HepG2 (cell line): ENCODE measurements around the gene MICAL3.

ENCODE experiments used
- CREM ChIP-seq, 2 experiments: sonication (generic) in 1 of 2; formaldehyde crosslinking in 1 of 2; IDR thresholded peaks; 2 replicates each; pipeline versions ENCODE4 v1.4.0 to v1.6.1; 2016 to 2020; ENCODE audit warnings: antibody characterized with exemption in 1 of 2, mild to moderate bottlenecking in 1 of 2, missing genetic modification reagents in 1 of 2
- KDM4B ChIP-seq: sonication (generic); formaldehyde crosslinking; IDR thresholded peaks from 2 replicates; pipeline ENCODE4 v1.4.0; 2020; ENCODE audit warnings: missing genetic modification reagents
- MEIS2 ChIP-seq: sonication (generic); formaldehyde crosslinking; IDR thresholded peaks from 2 replicates; pipeline ENCODE4 v1.9.0; 2021; ENCODE audit warnings: mild to moderate bottlenecking, missing genetic modification reagents
- NBN ChIP-seq: fragments of 450-650 bp; conservative IDR thresholded peaks from 2 replicates; pipeline ENCODE4 v1.6.1; 2017
- PAF1 ChIP-seq: IDR thresholded peaks from 2 replicates; pipeline ENCODE4 v1.6.1; 2016; ENCODE audit warnings: missing genetic modification reagents, missing compliant biosample characterization
- PREB ChIP-seq: sonication (generic); formaldehyde crosslinking; IDR thresholded peaks from 2 replicates; pipeline ENCODE4 v1.4.0; 2020; ENCODE audit warnings: missing genetic modification reagents
- RFXAP ChIP-seq: sonication (generic); formaldehyde crosslinking; IDR thresholded peaks from 2 replicates; pipeline ENCODE4 v1.4.0; 2020; ENCODE audit warnings: missing genetic modification reagents, borderline replicate concordance
- TCF12 ChIP-seq, 2 experiments: fragments of 450-650 bp in 1 of 2; sonication (generic) in 1 of 2; formaldehyde crosslinking in 1 of 2; IDR thresholded peaks; 2 replicates each; pipeline versions ENCODE4 v1.6.1 to v1.8.0; 2017 to 2022; ENCODE audit warnings: antibody characterized with exemption in 1 of 2, mild to moderate bottlenecking in 1 of 2, missing genetic modification reagents in 1 of 2, moderate library complexity in 1 of 2
- TP53 ChIP-seq: sonication (generic); formaldehyde crosslinking; conservative IDR thresholded peaks from 2 replicates; pipeline ENCODE4 v1.4.0; 2020; ENCODE audit warnings: missing genetic modification reagents
- ZBTB7A ChIP-seq: sonication (generic); formaldehyde crosslinking; IDR thresholded peaks from 2 replicates; pipeline ENCODE4 v1.8.0; 2022; ENCODE audit warnings: mild to moderate bottlenecking, missing genetic modification reagents
- ZNF317 ChIP-seq: sonication (generic); formaldehyde crosslinking; IDR thresholded peaks from 2 replicates; pipeline ENCODE4 v1.5.0; 2020; ENCODE audit warnings: mild to moderate bottlenecking, missing genetic modification reagents
- TF ChIP-seq, protein P1 (sequence below): sonication (generic); formaldehyde crosslinking; IDR thresholded peaks from 2 replicates; pipeline ENCODE4 v1.5.0; 2020; ENCODE audit warnings: mild to moderate bottlenecking, missing genetic modification reagents, moderate library complexity
- TF ChIP-seq, protein P2 (sequence below), 2 experiments: fragments of 450-650 bp in 1 of 2; sonication (generic) in 1 of 2; formaldehyde crosslinking in 1 of 2; IDR thresholded peaks; 2 replicates each; pipeline versions ENCODE4 v1.6.1 to v1.8.0; 2016 to 2022; ENCODE audit warnings: antibody characterized with exemption in 1 of 2, mild to moderate bottlenecking in 1 of 2, missing genetic modification reagents in 1 of 2

- TF ChIP-seq TCF12 (IDR thresholded peaks at IDR 0.05) (no peak), TCF12 (CRISPR knock-in tag; IDR thresholded peaks at IDR 0.05) (no peak), KDM4B (no peak), ZNF317 (CRISPR knock-in tag) (no peak), TP53 (no peak), PREB (CRISPR knock-in tag) (no peak), MEIS2 (CRISPR knock-in tag) (no peak), PAF1 (CRISPR knock-in tag) (no peak), NBN (no peak), RFXAP (CRISPR knock-in tag) (no peak), ZBTB7A (CRISPR knock-in tag) (no peak), CREM (IDR thresholded peaks at IDR 0.05) (no peak), CREM (CRISPR knock-in tag; IDR thresholded peaks at IDR 0.05) (no peak)
- TF ChIP-seq, protein P1, sequence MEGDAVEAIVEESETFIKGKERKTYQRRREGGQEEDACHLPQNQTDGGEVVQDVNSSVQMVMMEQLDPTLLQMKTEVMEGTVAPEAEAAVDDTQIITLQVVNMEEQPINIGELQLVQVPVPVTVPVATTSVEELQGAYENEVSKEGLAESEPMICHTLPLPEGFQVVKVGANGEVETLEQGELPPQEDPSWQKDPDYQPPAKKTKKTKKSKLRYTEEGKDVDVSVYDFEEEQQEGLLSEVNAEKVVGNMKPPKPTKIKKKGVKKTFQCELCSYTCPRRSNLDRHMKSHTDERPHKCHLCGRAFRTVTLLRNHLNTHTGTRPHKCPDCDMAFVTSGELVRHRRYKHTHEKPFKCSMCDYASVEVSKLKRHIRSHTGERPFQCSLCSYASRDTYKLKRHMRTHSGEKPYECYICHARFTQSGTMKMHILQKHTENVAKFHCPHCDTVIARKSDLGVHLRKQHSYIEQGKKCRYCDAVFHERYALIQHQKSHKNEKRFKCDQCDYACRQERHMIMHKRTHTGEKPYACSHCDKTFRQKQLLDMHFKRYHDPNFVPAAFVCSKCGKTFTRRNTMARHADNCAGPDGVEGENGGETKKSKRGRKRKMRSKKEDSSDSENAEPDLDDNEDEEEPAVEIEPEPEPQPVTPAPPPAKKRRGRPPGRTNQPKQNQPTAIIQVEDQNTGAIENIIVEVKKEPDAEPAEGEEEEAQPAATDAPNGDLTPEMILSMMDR (CRISPR knock-in tag), result no peak
- TF ChIP-seq, protein P2, sequence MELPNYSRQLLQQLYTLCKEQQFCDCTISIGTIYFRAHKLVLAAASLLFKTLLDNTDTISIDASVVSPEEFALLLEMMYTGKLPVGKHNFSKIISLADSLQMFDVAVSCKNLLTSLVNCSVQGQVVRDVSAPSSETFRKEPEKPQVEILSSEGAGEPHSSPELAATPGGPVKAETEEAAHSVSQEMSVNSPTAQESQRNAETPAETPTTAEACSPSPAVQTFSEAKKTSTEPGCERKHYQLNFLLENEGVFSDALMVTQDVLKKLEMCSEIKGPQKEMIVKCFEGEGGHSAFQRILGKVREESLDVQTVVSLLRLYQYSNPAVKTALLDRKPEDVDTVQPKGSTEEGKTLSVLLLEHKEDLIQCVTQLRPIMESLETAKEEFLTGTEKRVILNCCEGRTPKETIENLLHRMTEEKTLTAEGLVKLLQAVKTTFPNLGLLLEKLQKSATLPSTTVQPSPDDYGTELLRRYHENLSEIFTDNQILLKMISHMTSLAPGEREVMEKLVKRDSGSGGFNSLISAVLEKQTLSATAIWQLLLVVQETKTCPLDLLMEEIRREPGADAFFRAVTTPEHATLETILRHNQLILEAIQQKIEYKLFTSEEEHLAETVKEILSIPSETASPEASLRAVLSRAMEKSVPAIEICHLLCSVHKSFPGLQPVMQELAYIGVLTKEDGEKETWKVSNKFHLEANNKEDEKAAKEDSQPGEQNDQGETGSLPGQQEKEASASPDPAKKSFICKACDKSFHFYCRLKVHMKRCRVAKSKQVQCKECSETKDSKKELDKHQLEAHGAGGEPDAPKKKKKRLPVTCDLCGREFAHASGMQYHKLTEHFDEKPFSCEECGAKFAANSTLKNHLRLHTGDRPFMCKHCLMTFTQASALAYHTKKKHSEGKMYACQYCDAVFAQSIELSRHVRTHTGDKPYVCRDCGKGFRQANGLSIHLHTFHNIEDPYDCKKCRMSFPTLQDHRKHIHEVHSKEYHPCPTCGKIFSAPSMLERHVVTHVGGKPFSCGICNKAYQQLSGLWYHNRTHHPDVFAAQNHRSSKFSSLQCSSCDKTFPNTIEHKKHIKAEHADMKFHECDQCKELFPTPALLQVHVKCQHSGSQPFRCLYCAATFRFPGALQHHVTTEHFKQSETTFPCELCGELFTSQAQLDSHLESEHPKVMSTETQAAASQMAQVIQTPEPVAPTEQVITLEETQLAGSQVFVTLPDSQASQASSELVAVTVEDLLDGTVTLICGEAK (IDR thresholded peaks at IDR 0.05), result no peak
- TF ChIP-seq, protein P2 (CRISPR knock-in tag; IDR thresholded peaks at IDR 0.05), result no peak
Observed at GRCh38 chr22:17783773-17784480, 240.4 kb downstream of the MICAL3 start.
